Measurements from ENCODE around the gene KRTAP10-9.

GRCh38 chr21:44653123-44653522 is 26.2 kb downstream of the KRTAP10-9 start:
- TF ChIP-seq CTCF (conservative IDR thresholded peaks at IDR 0.05; ENCODE audit: low read depth, low read length), result no peak
- no peak for TF ChIP-seq EZH2 (IDR thresholded peaks at IDR 0.05; ENCODE audit: borderline replicate concordance, low read depth, low read length, poor library complexity, severe bottlenecking)
